GM18517 (cell line): ENCODE measurements around the gene MGMT.

Experiments used
- ATAC-seq: cut with Tn5 transposase; IDR thresholded peaks from one replicate; pipeline ENCODE4 v1.9.1; 2021; ENCODE audit warnings: mild to moderate bottlenecking, moderate library complexity; ENCODE audit not compliant: unreplicated experiment

Gene MGMT

GRCh38 chr10:129725482-129725881, 258.4 kb downstream of the MGMT start:
- no peak for ATAC-seq

- ATAC-seq = no peak
Measured at GRCh38 chr10:129725890-129726631, 259.0 kb downstream of the MGMT start.

GRCh38 chr10:129727071-129727470, 260.0 kb downstream of the MGMT start:
- ATAC-seq = no peak

GRCh38 chr10:129727495-129727894, 260.5 kb downstream of the MGMT start:
- ATAC-seq = no peak

- ATAC-seq = no peak
Measured at GRCh38 chr10:129728246-129728820, 261.3 kb downstream of the MGMT start.

GRCh38 chr10:129728905-129729795, 262.1 kb downstream of the MGMT start:
- ATAC-seq = no peak

- ATAC-seq = no peak
Measured at GRCh38 chr10:129730272-129730992, 263.4 kb downstream of the MGMT start.

- no peak for ATAC-seq
Measured at GRCh38 chr10:129730993-129731325, 263.9 kb downstream of the MGMT start.

GRCh38 chr10:129740532-129741279, 273.7 kb downstream of the MGMT start:
- no peak for ATAC-seq

GRCh38 chr10:129741280-129741977, 274.4 kb downstream of the MGMT start:
- no peak for ATAC-seq

GRCh38 chr10:129741978-129742741, 275.1 kb downstream of the MGMT start:
- no peak for ATAC-seq

- no peak for ATAC-seq
Measured at GRCh38 chr10:129742742-129743550, 275.9 kb downstream of the MGMT start.

- no peak for ATAC-seq
Measured at GRCh38 chr10:129743738-129744133, 276.7 kb downstream of the MGMT start.

GRCh38 chr10:129744134-129745111, 277.4 kb downstream of the MGMT start:
- no peak for ATAC-seq

- no peak for ATAC-seq
Measured at GRCh38 chr10:129745186-129745750, 278.2 kb downstream of the MGMT start.

GRCh38 chr10:129754211-129755050, 287.4 kb downstream of the MGMT start:
- no peak for ATAC-seq
